HEK293T (cell line): ENCODE measurements around the gene KCNC1.

Source experiments
- BHLHE40 ChIP-seq: fragments of 450-650 bp; IDR thresholded peaks from 2 replicates; pipeline ENCODE4 v1.6.1; 2016; ENCODE audit warnings: mild to moderate bottlenecking, moderate library complexity, borderline replicate concordance
- CTBP1 ChIP-seq: fragments of 450-650 bp; IDR thresholded peaks from 2 replicates; pipeline ENCODE4 v1.6.1; 2016; ENCODE audit warnings: borderline replicate concordance
- FOXA1 ChIP-seq: fragments of 450-650 bp; IDR thresholded peaks from 2 replicates; pipeline ENCODE4 v1.6.1; 2016; ENCODE audit warnings: mild to moderate bottlenecking
- FOXK2 ChIP-seq: fragments of 450-650 bp; IDR thresholded peaks from 2 replicates; pipeline ENCODE4 v1.6.1; 2016; ENCODE audit warnings: mild to moderate bottlenecking
- FOXM1 ChIP-seq: fragments of 450-650 bp; IDR thresholded peaks from 2 replicates; pipeline ENCODE4 v1.6.1; 2017; ENCODE audit warnings: mild to moderate bottlenecking, borderline replicate concordance
- HDGF ChIP-seq: fragments of 450-650 bp; IDR thresholded peaks from 2 replicates; pipeline ENCODE4 v1.6.1; 2017; ENCODE audit warnings: antibody characterized with exemption, borderline replicate concordance
- L3MBTL2 ChIP-seq: fragments of 450-650 bp; conservative IDR thresholded peaks from 2 replicates; pipeline ENCODE4 v1.6.1; 2016; ENCODE audit warnings: mild to moderate bottlenecking
- LEF1 ChIP-seq: fragments of 450-650 bp; IDR thresholded peaks from 2 replicates; pipeline ENCODE4 v1.6.1; 2017; ENCODE audit warnings: mild to moderate bottlenecking, borderline replicate concordance
- SP1 ChIP-seq: fragments of 450-650 bp; IDR thresholded peaks from 2 replicates; pipeline ENCODE4 v1.6.1; 2017
- SUZ12 ChIP-seq: fragments of 450-650 bp; IDR thresholded peaks from 2 replicates; pipeline ENCODE4 v1.6.1; 2016; ENCODE audit warnings: mild to moderate bottlenecking
- TARDBP ChIP-seq: fragments of 450-650 bp; IDR thresholded peaks from 2 replicates; pipeline ENCODE4 v1.6.1; 2016
- ZNF384 ChIP-seq: fragments of 450-650 bp; IDR thresholded peaks from 2 replicates; pipeline ENCODE4 v1.6.1; 2016
- TF ChIP-seq, protein P1 (sequence below): fragments of 450-650 bp; IDR thresholded peaks from 2 replicates; pipeline ENCODE4 v1.6.1; 2016

DNA sequence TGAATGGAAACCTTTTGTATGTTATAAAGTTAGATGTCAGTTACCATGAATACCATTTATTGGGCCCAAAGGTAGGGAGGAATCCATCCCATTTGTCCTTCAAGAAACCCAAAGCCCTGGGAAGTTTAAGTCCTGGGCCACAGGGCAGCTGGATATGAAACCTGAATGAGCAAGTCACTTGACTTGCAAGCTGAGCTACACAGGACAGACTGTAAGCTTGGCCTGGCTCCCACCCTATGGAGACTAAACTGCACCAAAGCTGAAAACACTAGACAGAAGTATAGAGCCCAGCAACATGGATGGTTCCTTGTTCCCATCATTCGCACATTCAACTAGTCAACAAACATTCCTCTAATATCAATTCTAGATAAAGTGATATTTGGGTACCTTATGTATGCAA is 71.3 kb downstream of the KCNC1 start:
- TF ChIP-seq, protein P1, sequence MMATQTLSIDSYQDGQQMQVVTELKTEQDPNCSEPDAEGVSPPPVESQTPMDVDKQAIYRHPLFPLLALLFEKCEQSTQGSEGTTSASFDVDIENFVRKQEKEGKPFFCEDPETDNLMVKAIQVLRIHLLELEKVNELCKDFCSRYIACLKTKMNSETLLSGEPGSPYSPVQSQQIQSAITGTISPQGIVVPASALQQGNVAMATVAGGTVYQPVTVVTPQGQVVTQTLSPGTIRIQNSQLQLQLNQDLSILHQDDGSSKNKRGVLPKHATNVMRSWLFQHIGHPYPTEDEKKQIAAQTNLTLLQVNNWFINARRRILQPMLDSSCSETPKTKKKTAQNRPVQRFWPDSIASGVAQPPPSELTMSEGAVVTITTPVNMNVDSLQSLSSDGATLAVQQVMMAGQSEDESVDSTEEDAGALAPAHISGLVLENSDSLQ: no peak
- TF ChIP-seq SP1 (no peak), LEF1 (no peak), L3MBTL2 (no peak), ZNF384 (no peak), HDGF (no peak), BHLHE40 (no peak), FOXM1 (no peak), SUZ12 (no peak), FOXK2 (no peak), TARDBP (no peak), CTBP1 (no peak), FOXA1 (no peak)
